IMR-90 (cell line): ENCODE data around the gene GPA33. TPM values are rescaled to one million over a fixed set of nuclear protein-coding genes. Genes with fewer than 3 reads are reported as not detected.

ENCODE experiments used
- ATAC-seq: fragments of 200-7000 bp; cut with Tn5 transposase; 2 replicates; pipeline ENCODE4 v1.9.1; 2020; ENCODE audit warnings: low read depth, mild to moderate bottlenecking, moderate library complexity
- BruUV-seq: library from RNA; stranded (reverse); fragments of 400-500 nt; replicated peaks from 2 replicates; lab custom pipeline; 2021; lab: Mats Ljungman, UMichigan
- CTCF ChIA-PET: fragments of 300-600 bp; formaldehyde crosslinking; extraction: SDS; loops from one replicate; lab custom pipeline; 2021; ENCODE audit warnings: antibody characterized with exemption; lab: Yijun Ruan, JAX
- POLR2A ChIA-PET: fragments of 300-600 bp; sonication (Branson Sonifier 250); formaldehyde crosslinking; loops from one replicate; lab custom pipeline; 2022; ENCODE audit warnings: antibody characterized with exemption; ENCODE audit not compliant: unreplicated experiment; lab: Charles Lee
- DNase-seq: peaks from one replicate; pipeline ENCODE4 v3.0.0; 2013
- H2AFZ ChIP-seq: replicated peaks from 2 replicates; pipeline ENCODE3; 2013; ENCODE audit warnings: low read length, mild to moderate bottlenecking; ENCODE audit not compliant: poor library complexity
- H2AK5ac ChIP-seq: 2 replicates; pipeline ENCODE4 v1.6.1; 2013; ENCODE audit warnings: low read depth, low read length, inconsistent platforms
- H2AK9ac ChIP-seq: replicated peaks from 2 replicates; pipeline ENCODE3; 2013; ENCODE audit warnings: mild to moderate bottlenecking, low read depth, low read length, moderate library complexity; ENCODE audit not compliant: poor library complexity
- H2BK120ac ChIP-seq: 2 replicates; pipeline ENCODE4 v1.6.1; 2013; ENCODE audit warnings: low read depth, low read length, inconsistent platforms
- H2BK15ac ChIP-seq: 3 replicates; pipeline ENCODE4 v1.6.1; 2013; ENCODE audit warnings: low read depth, low read length, inconsistent platforms
- H2BK20ac ChIP-seq: 2 replicates; pipeline ENCODE4 v1.6.1; 2013; ENCODE audit warnings: low read depth, mild to moderate bottlenecking, inconsistent platforms, low read length, moderate library complexity
- H2BK5ac ChIP-seq: 2 replicates; pipeline ENCODE4 v1.6.1; 2013; ENCODE audit warnings: mild to moderate bottlenecking, low read depth, low read length, inconsistent platforms; ENCODE audit not compliant: poor library complexity, severe bottlenecking
- H3K14ac ChIP-seq: replicated peaks from 2 replicates; pipeline ENCODE4 v1.6.1; 2013; ENCODE audit warnings: low read depth, low read length, inconsistent platforms
- H3K18ac ChIP-seq: 2 replicates; pipeline ENCODE4 v1.6.1; 2013; ENCODE audit warnings: low read depth, low read length, control low read depth
- H3K23ac ChIP-seq: 2 replicates; pipeline ENCODE4 v1.6.1; 2013; ENCODE audit warnings: low read depth, low read length, inconsistent platforms
- H3K27ac ChIP-seq: 2 replicates; pipeline ENCODE4 v1.5.1; 2013; ENCODE audit warnings: mild to moderate bottlenecking, control low read depth, low read length; ENCODE audit not compliant: insufficient read depth
- H3K27me3 ChIP-seq: 2 replicates; pipeline ENCODE4 v1.6.1; 2013; ENCODE audit warnings: low read length; ENCODE audit not compliant: control insufficient read depth, insufficient read depth
- H3K36me3 ChIP-seq: 2 replicates; pipeline ENCODE4 v1.6.1; 2013; ENCODE audit warnings: low read length, mixed read lengths; ENCODE audit not compliant: control insufficient read depth, insufficient read depth
- H3K4ac ChIP-seq: 2 replicates; pipeline ENCODE4 v1.6.1; 2013; ENCODE audit warnings: low read depth, low read length, inconsistent platforms
- H3K4me1 ChIP-seq: 2 replicates; pipeline ENCODE4 v1.6.1; 2013; ENCODE audit warnings: low read length, mixed read lengths; ENCODE audit not compliant: control insufficient read depth, insufficient read depth
- H3K4me2 ChIP-seq: 2 replicates; pipeline ENCODE4 v1.6.1; 2013; ENCODE audit warnings: low read depth, mild to moderate bottlenecking, control low read depth, low read length, moderate library complexity
- H3K4me3 ChIP-seq: 2 replicates; pipeline ENCODE4 v1.5.1; 2013; ENCODE audit warnings: low read depth, mild to moderate bottlenecking, control low read depth, low read length, moderate library complexity; ENCODE audit not compliant: insufficient read depth
- H3K56ac ChIP-seq: 2 replicates; pipeline ENCODE4 v1.6.1; 2013; ENCODE audit warnings: low read length, inconsistent platforms; ENCODE audit not compliant: insufficient read depth; ENCODE audit errors: extremely low read depth
- H3K79me1 ChIP-seq, 2 experiments: 2 replicates each; pipeline ENCODE4 v1.6.1; 2013; ENCODE audit warnings: low read length in 2 of 2, inconsistent platforms in 1 of 2, low read depth in 1 of 2
- H3K9ac ChIP-seq: 2 replicates; pipeline ENCODE4 v1.6.1; 2013; ENCODE audit warnings: low read depth, low read length, control low read depth
- H3K9me1 ChIP-seq: 2 replicates; pipeline ENCODE4 v1.6.1; 2013; ENCODE audit warnings: low read length, inconsistent platforms; ENCODE audit not compliant: insufficient read depth
- H3K9me3 ChIP-seq: 2 replicates; pipeline ENCODE4 v1.6.1; 2013; ENCODE audit warnings: low read length; ENCODE audit not compliant: control insufficient read depth, insufficient read depth
- H4K20me1 ChIP-seq: 2 replicates; pipeline ENCODE4 v1.6.1; 2013; ENCODE audit warnings: low read length, inconsistent platforms; ENCODE audit not compliant: insufficient read depth
- H4K5ac ChIP-seq: 2 replicates; pipeline ENCODE4 v1.6.1; 2013; ENCODE audit warnings: mild to moderate bottlenecking, low read depth, low read length, control low read depth
- H4K8ac ChIP-seq, 2 experiments: 2 replicates each; pipeline ENCODE4 v1.6.1; 2013; ENCODE audit warnings: low read depth in 2 of 2, low read length in 2 of 2, control low read depth in 1 of 2, inconsistent platforms in 1 of 2
- H4K91ac ChIP-seq: 2 replicates; pipeline ENCODE4 v1.6.1; 2013; ENCODE audit warnings: low read depth, low read length, inconsistent platforms; ENCODE audit not compliant: insufficient read depth
- CTCF ChIP-seq: conservative IDR thresholded peaks from 2 replicates; pipeline ENCODE4 v1.5.1; 2012; ENCODE audit warnings: mild to moderate bottlenecking, low read depth, low read length, improper control_type of control experiment
- WGBS, 2 experiments: methylation state at CpG; one replicate each; pipeline versions ENCODE4 v1.1.5 to v1.1.7; 2013; ENCODE audit warnings: missing lambda C conversion rate in 2 of 2; ENCODE audit not compliant: insufficient read length in 1 of 2; ENCODE audit errors: extremely low coverage in 2 of 2; 5-methylcytosine and 5-hydroxymethylcytosine counted together
- dilution Hi-C: fragments of 300-500 bp; cut with HindIII; formaldehyde crosslinking; loops from one replicate; pipeline ENCODE4 v1.14.3; 2018; ENCODE audit warnings: low sequenced_read_pairs; ENCODE audit not compliant: unreplicated experiment
- in situ Hi-C: fragments of 300-500 bp; cut with MboI; formaldehyde crosslinking; loops from 3 replicates; pipeline ENCODE4 v1.14.3; 2019; ENCODE audit warnings: low sequenced_read_pairs, inconsistent platforms, mixed read lengths
- intact Hi-C: fragments of 100-400 bp; cut with micrococcal nuclease; formaldehyde crosslinking; loops from 2 replicates; pipeline ENCODE4 v1.10.0; 2022
- polyA plus RNA-seq, 3 experiments: library from polyadenylated mRNA; depleted of rRNA; stranded (reverse); fragments of >200 nt; gene quantifications; 2 replicates each; pipeline ENCODE4 v1.2.3, GENCODE V29; 2012; ENCODE audit warnings: low replicate concordance in 1 of 3
- total RNA-seq: library from RNA; depleted of rRNA; stranded (reverse); fragments of >200 nt; gene quantifications from 2 replicates; pipeline ENCODE4 v1.2.3, GENCODE V29; 2012

GPA33 gene
- total and polyA plus RNA-seq, 2 of the 4 experiments (the other 2 are of a cell fraction) = not detected

GRCh38 chr1:167115655-167116054 is 25.5 kb upstream of the GPA33 start:
- no peak for TF ChIP-seq CTCF
- H3K36me3 ChIP-seq = no peaks in the 10 kb centered on the region
- no peak overlapping the region for H3K56ac ChIP-seq
- H4K91ac ChIP-seq = no peak overlapping the region
- no peaks in the 10 kb centered on the region for H3K9me1 ChIP-seq
- no peak overlapping the region for H4K8ac ChIP-seq
- H3K4me1 ChIP-seq = no peaks in the 10 kb centered on the region
- H2AK5ac ChIP-seq = no peak overlapping the region
- H3K9me3 ChIP-seq = no peaks in the 10 kb centered on the region
- H2BK15ac ChIP-seq = no peak overlapping the region
- no TSS peak for BruUV-seq
- peaks cover 2% of the 10 kb centered on the region; the same call in 1 of the 2 replicates for H3K27me3 ChIP-seq
- H4K5ac ChIP-seq = no peak overlapping the region
- H3K14ac ChIP-seq = no peak overlapping the region
- no peak overlapping the region for H2AFZ ChIP-seq
- no peak overlapping the region for H3K4ac ChIP-seq
- H2BK120ac ChIP-seq = no peak overlapping the region
- ATAC-seq = no peak
- no peak overlapping the region for H3K18ac ChIP-seq
- no peak overlapping the region for H3K9ac ChIP-seq
- H3K4me3 ChIP-seq = no peak overlapping the region
- no peaks in the 10 kb centered on the region for H3K79me1 ChIP-seq
- no peak overlapping the region for H2BK5ac ChIP-seq
- no peak overlapping the region for H2BK20ac ChIP-seq
- DNase-seq = no peak
- dilution Hi-C loops = no loop called here
- no peak overlapping the region for H3K23ac ChIP-seq
- H3K4me2 ChIP-seq = no peak overlapping the region
- CTCF ChIA-PET = no interaction called here
- in situ Hi-C loops = no loop called here
- H3K27ac ChIP-seq = no peak overlapping the region
- intact Hi-C loops = no loop called here
- POLR2A ChIA-PET = no interaction called here
- no peaks in the 10 kb centered on the region for H4K20me1 ChIP-seq
- WGBS, 2 experiments = 40% methylated on average over 1 of the region's 5 CpGs; no CpG with 5 or more reads in 1 of the 2 experiments
- no peak overlapping the region for H2AK9ac ChIP-seq
